ENCODE results near the gene CTDSPL. TPM values are rescaled to one million over a fixed set of nuclear protein-coding genes. Genes with fewer than 3 reads are reported as not detected.
A peak's percentile ranks its signal among the peaks of the same experiment; 100 is the strongest.
"Not testable (repeated sequence)": the region's sequence is repeated elsewhere in the genome, so short reads cannot be mapped to it uniquely, and the experiment has no call there.

The CTDSPL gene
- 1 to 10 TPM in 2 of 3 donors, under 1 TPM in 1; 0.50 to 3.4 (median 1.8) TPM for total RNA-seq
- total RNA-seq (2013), result 6.9 TPM

- DNase-seq (peak in 1 of 2 donors; percentile 36), ATAC-seq (no peak)
- Histone ChIP-seq H3K9me3 (ENCODE audit: control insufficient read depth, insufficient read depth, low read length) (no peaks in the 10 kb centered on the region), H3K36me3 (ENCODE audit: control insufficient read depth, insufficient read depth, low read length) (no peaks in the 10 kb centered on the region), H3K4me1 (ENCODE audit: control insufficient read depth, insufficient read depth, low read length) (peaks cover 17% of the 10 kb centered on the region), H3K27me3 (ENCODE audit: control insufficient read depth, insufficient read depth, low read length) (peaks cover 9% of the 10 kb centered on the region), H3K27ac (ENCODE audit: low read length) (no peak within 1 kb of the TSS), H3K4me3 (ENCODE audit: low read length) (peak within 1 kb of the TSS; percentile 49)
- under 1% methylated on average over 40 of the region's 57 CpGs for WGBS (ENCODE audit: insufficient coverage)
- H3K4me1 Mint-ChIP-seq, result peaks cover 8 to 10% of the 10 kb centered on the region in 2 donors
- intact Hi-C loops (cut with micrococcal nuclease), result no loop called here
- peak within 1 kb of the TSS; percentile 91 for H3K4me3 Mint-ChIP-seq
- H3K27me3 Mint-ChIP-seq (ENCODE audit: low read depth in 2 of 2), result peaks cover 15 to 29% of the 10 kb centered on the region in 2 donors
- H3K9me3 Mint-ChIP-seq, result no peaks in the 10 kb centered on the region
- H3K27ac Mint-ChIP-seq, result peak within 1 kb of the TSS in 1 of 2 donors; percentile 49
- H3K36me3 Mint-ChIP-seq, result no peaks in the 10 kb centered on the region
- TF ChIP-seq CTCF (IDR thresholded peaks at IDR 0.05), result no peak
Observed at GRCh38 chr3:37861620-37862041, at the start of gene CTDSPL. Gene CTDSPL, plus strand, starts transcription at chr3:37861880. Its CDS starts 320 bp downstream, at chr3:37862200.

GRCh38 chr3:37812499-37812896 lies 49.2 kb upstream of the CTDSPL start:
- DNase-seq (no peak), ATAC-seq (no peak)
- WGBS (ENCODE audit: insufficient coverage), result 82% methylated on average over 4 of the region's 4 CpGs
- no peaks in the 10 kb centered on the region for H3K9me3 ChIP-seq (ENCODE audit: control insufficient read depth, insufficient read depth, low read length)
- H3K27ac ChIP-seq (ENCODE audit: low read length), result no peak overlapping the region
- no peak overlapping the region for H3K4me3 ChIP-seq (ENCODE audit: low read length)
- H3K4me1 ChIP-seq (ENCODE audit: control insufficient read depth, insufficient read depth, low read length), result no peaks in the 10 kb centered on the region
- H3K27me3 ChIP-seq (ENCODE audit: control insufficient read depth, insufficient read depth, low read length), result no peaks in the 10 kb centered on the region
- intact Hi-C loops (cut with micrococcal nuclease), result no loop called here
- no peaks in the 10 kb centered on the region for H3K36me3 ChIP-seq (ENCODE audit: control insufficient read depth, insufficient read depth, low read length)
- H3K27me3 Mint-ChIP-seq (ENCODE audit: low read depth in 2 of 2), result peaks cover 0 to 7% of the 10 kb centered on the region in 2 donors
- no peaks in the 10 kb centered on the region for H3K9me3 Mint-ChIP-seq
- H3K4me3 Mint-ChIP-seq, result no peak overlapping the region
- no peak for TF ChIP-seq CTCF (IDR thresholded peaks at IDR 0.05)
- H3K4me1 Mint-ChIP-seq, result no peaks in the 10 kb centered on the region
- no peak overlapping the region for H3K27ac Mint-ChIP-seq
- H3K36me3 Mint-ChIP-seq, result no peaks in the 10 kb centered on the region

GRCh38 chr3:37813403-37813802 lies 48.3 kb upstream of the CTDSPL start:
- H3K4me3 Mint-ChIP-seq, result no peak overlapping the region
- no peak for TF ChIP-seq CTCF (IDR thresholded peaks at IDR 0.05)
- H3K36me3 Mint-ChIP-seq, result no peaks in the 10 kb centered on the region
- no CpG with 5 or more reads among the region's 1 CpG for WGBS (ENCODE audit: insufficient coverage)
- no peak overlapping the region for H3K4me3 ChIP-seq (ENCODE audit: low read length)
- no peaks in the 10 kb centered on the region for H3K4me1 ChIP-seq (ENCODE audit: control insufficient read depth, insufficient read depth, low read length)
- no peaks in the 10 kb centered on the region for H3K4me1 Mint-ChIP-seq
- DNase-seq (no peak), ATAC-seq (no peak)
- intact Hi-C loops (cut with micrococcal nuclease), result no loop called here
- H3K9me3 ChIP-seq (ENCODE audit: control insufficient read depth, insufficient read depth, low read length), result no peaks in the 10 kb centered on the region
- H3K27ac ChIP-seq (ENCODE audit: low read length), result no peak overlapping the region
- no peaks in the 10 kb centered on the region for H3K9me3 Mint-ChIP-seq
- no peak overlapping the region for H3K27ac Mint-ChIP-seq
- H3K36me3 ChIP-seq (ENCODE audit: control insufficient read depth, insufficient read depth, low read length), result no peaks in the 10 kb centered on the region
- H3K27me3 ChIP-seq (ENCODE audit: control insufficient read depth, insufficient read depth, low read length), result no peaks in the 10 kb centered on the region
- peaks cover 0 to 8% of the 10 kb centered on the region in 2 donors for H3K27me3 Mint-ChIP-seq (ENCODE audit: low read depth in 2 of 2)

GRCh38 chr3:37814547-37814946 lies 47.1 kb upstream of the CTDSPL start:
- no peak for ATAC-seq
- H3K36me3 Mint-ChIP-seq, result no peaks in the 10 kb centered on the region
- intact Hi-C loops (cut with micrococcal nuclease), result no loop called here

GRCh38 chr3:37815156-37815555 lies 46.5 kb upstream of the CTDSPL start:
- DNase-seq; intact Hi-C loops (cut with micrococcal nuclease); H3K36me3 ChIP-seq (ENCODE audit: control insufficient read depth, insufficient read depth, low read length); H3K27ac ChIP-seq (ENCODE audit: low read length); H3K4me1 Mint-ChIP-seq; H3K36me3 Mint-ChIP-seq; H3K9me3 ChIP-seq (ENCODE audit: control insufficient read depth, insufficient read depth, low read length); H3K27me3 ChIP-seq (ENCODE audit: control insufficient read depth, insufficient read depth, low read length); ATAC-seq; H3K4me3 ChIP-seq (ENCODE audit: low read length); H3K9me3 Mint-ChIP-seq; H3K27ac Mint-ChIP-seq; H3K4me1 ChIP-seq (ENCODE audit: control insufficient read depth, insufficient read depth, low read length); H3K4me3 Mint-ChIP-seq: not testable (repeated sequence)
- WGBS (ENCODE audit: insufficient coverage), result 94% methylated on average over 9 of the region's 9 CpGs
- H3K27me3 Mint-ChIP-seq (ENCODE audit: low read depth in 2 of 2), result peaks cover 0 to 14% of the 10 kb centered on the region in 2 donors

More at GRCh38 chr3:37814547-37814946, 47.1 kb upstream of the CTDSPL start:
- Mint-ChIP-seq H3K4me1 (no peaks in the 10 kb centered on the region), H3K27me3 (ENCODE audit: low read depth in 2 of 2) (peaks cover 0 to 9% of the 10 kb centered on the region in 2 donors), H3K4me3 (no peak overlapping the region), H3K27ac (no peak overlapping the region), H3K9me3 (no peaks in the 10 kb centered on the region)
- no peak for TF ChIP-seq CTCF (IDR thresholded peaks at IDR 0.05)
- no peaks in the 10 kb centered on the region for H3K27me3 ChIP-seq (ENCODE audit: control insufficient read depth, insufficient read depth, low read length)
- no peaks in the 10 kb centered on the region for H3K4me1 ChIP-seq (ENCODE audit: control insufficient read depth, insufficient read depth, low read length)
- no peak overlapping the region for H3K27ac ChIP-seq (ENCODE audit: low read length)
- no peak overlapping the region for H3K4me3 ChIP-seq (ENCODE audit: low read length)
- 100% methylated on average over 1 of the region's 2 CpGs for WGBS (ENCODE audit: insufficient coverage)
- DNase-seq, result no peak
- H3K9me3 ChIP-seq (ENCODE audit: control insufficient read depth, insufficient read depth, low read length), result no peaks in the 10 kb centered on the region
- H3K36me3 ChIP-seq (ENCODE audit: control insufficient read depth, insufficient read depth, low read length), result no peaks in the 10 kb centered on the region
